Activated T-helper 1 cell treated with Interleukin-2 at 50 U/mL for 16 hours (primary cell): ENCODE measurements around the gene TRAF3IP1.

Source experiments
- DNase-seq: peaks from one replicate; pipeline ENCODE4 v3.0.0-alpha.2; 2020; ENCODE audit warnings: low read depth

TRAF3IP1 gene

GRCh38 chr2:238408615-238409340 lies 88.5 kb downstream of the TRAF3IP1 start:
- no peak for DNase-seq

GRCh38 chr2:238409341-238410199 lies 89.3 kb downstream of the TRAF3IP1 start:
- DNase-seq: no peak

GRCh38 chr2:238412067-238412767 lies 91.9 kb downstream of the TRAF3IP1 start:
- DNase-seq: no peak

GRCh38 chr2:238413368-238413767 lies 93.0 kb downstream of the TRAF3IP1 start:
- no peak for DNase-seq

- DNase-seq: no peak
These were observed 94.9 kb downstream of the TRAF3IP1 start for GRCh38 chr2:238415036-238415764.

- no peak for DNase-seq
These were observed 95.6 kb downstream of the TRAF3IP1 start for GRCh38 chr2:238415893-238416292.

- no peak for DNase-seq
These were observed 98.1 kb downstream of the TRAF3IP1 start for GRCh38 chr2:238418196-238418998.

GRCh38 chr2:238418999-238419546 lies 98.8 kb downstream of the TRAF3IP1 start:
- no peak for DNase-seq

- DNase-seq: no peak
These were observed 100.1 kb downstream of the TRAF3IP1 start for GRCh38 chr2:238420442-238420841.

GRCh38 chr2:238420878-238421694 lies 100.8 kb downstream of the TRAF3IP1 start:
- no peak for DNase-seq

GRCh38 chr2:238421695-238422035 lies 101.3 kb downstream of the TRAF3IP1 start:
- no peak for DNase-seq

- DNase-seq: no peak
These were observed 102.0 kb downstream of the TRAF3IP1 start for GRCh38 chr2:238422285-238422684.

- no peak for DNase-seq
These were observed 102.6 kb downstream of the TRAF3IP1 start for GRCh38 chr2:238422940-238423339.

- no peak for DNase-seq
These were observed 103.4 kb downstream of the TRAF3IP1 start for GRCh38 chr2:238423561-238424312.

- DNase-seq: no peak
These were observed 104.0 kb downstream of the TRAF3IP1 start for GRCh38 chr2:238424313-238424700.

- no peak for DNase-seq
These were observed 105.2 kb downstream of the TRAF3IP1 start for GRCh38 chr2:238425505-238425978.

- DNase-seq: no peak
These were observed 105.8 kb downstream of the TRAF3IP1 start for GRCh38 chr2:238425979-238426567.

- peak; percentile 79 for DNase-seq
These were observed 106.5 kb downstream of the TRAF3IP1 start, which contains the start of gene ASB1 for GRCh38 chr2:238426568-238427434. Gene ASB1 (plus strand): TSS chr2:238426927. CDS start chr2:238427071, 144 bp downstream.
